AG04449 (cell line): ENCODE data around the gene HOXB6.

Experiments used
- CTCF ChIA-PET: fragments of 350-600 bp; formaldehyde crosslinking; extraction: SDS; loops from one replicate; lab custom pipeline; 2021; ENCODE audit warnings: antibody characterized with exemption; lab: Yijun Ruan, JAX
- POLR2A ChIA-PET: fragments of 400-600, 350-600 bp; formaldehyde crosslinking; extraction: SDS; loops from one replicate; lab custom pipeline; 2020; ENCODE audit warnings: antibody characterized with exemption, inconsistent platforms; lab: Yijun Ruan, JAX
- DNase-seq: peaks from one replicate; pipeline ENCODE4 v3.0.0-alpha.2; 2010; ENCODE audit warnings: low read depth, low spot score
- H3K4me3 ChIP-seq: 2 replicates; pipeline ENCODE4 v1.5.1; 2011; ENCODE audit warnings: low read depth, mild to moderate bottlenecking, control low read depth, low read length
- TF ChIP-seq, protein P1 (sequence below): IDR thresholded peaks from one replicate; pipeline ENCODE4 v1.5.1; 2011; ENCODE audit warnings: mild to moderate bottlenecking, moderate library complexity, low read length, control low read depth, inconsistent platforms; ENCODE audit not compliant: insufficient read depth; ENCODE audit errors: missing control alignments

HOXB6 gene

DNA sequence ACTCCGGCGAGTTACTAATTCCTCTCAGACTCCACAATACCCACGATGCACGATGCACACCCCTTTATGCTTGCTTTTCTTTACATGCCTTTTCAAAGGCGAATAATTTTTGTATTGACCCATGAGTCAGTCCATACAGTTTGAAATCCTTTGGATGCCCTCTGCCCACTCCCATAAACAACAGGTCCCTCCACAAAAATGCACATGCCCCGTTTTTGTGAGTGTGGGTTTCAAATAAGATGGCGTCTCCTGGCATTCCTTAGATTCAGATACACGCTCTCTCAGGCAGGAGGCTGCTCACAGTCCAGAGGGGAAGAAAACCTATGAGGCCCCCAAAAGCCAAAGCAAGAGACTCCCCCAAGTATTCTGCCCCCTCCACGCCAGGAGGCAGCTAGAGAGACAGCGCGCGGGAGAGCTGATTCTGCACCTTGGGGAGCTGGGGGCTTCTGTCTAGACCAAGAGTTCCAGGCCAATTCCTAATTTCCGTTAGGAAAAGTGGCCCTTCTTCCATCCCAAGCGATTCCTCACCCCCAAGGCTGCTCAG is 40.9 kb upstream of the HOXB6 start:
- CTCF ChIA-PET = no interaction called here
- H3K4me3 ChIP-seq = no peak overlapping the region
- TF ChIP-seq, protein P1, sequence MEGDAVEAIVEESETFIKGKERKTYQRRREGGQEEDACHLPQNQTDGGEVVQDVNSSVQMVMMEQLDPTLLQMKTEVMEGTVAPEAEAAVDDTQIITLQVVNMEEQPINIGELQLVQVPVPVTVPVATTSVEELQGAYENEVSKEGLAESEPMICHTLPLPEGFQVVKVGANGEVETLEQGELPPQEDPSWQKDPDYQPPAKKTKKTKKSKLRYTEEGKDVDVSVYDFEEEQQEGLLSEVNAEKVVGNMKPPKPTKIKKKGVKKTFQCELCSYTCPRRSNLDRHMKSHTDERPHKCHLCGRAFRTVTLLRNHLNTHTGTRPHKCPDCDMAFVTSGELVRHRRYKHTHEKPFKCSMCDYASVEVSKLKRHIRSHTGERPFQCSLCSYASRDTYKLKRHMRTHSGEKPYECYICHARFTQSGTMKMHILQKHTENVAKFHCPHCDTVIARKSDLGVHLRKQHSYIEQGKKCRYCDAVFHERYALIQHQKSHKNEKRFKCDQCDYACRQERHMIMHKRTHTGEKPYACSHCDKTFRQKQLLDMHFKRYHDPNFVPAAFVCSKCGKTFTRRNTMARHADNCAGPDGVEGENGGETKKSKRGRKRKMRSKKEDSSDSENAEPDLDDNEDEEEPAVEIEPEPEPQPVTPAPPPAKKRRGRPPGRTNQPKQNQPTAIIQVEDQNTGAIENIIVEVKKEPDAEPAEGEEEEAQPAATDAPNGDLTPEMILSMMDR = no peak
- POLR2A ChIA-PET = no interaction called here
- no peak for DNase-seq

DNA sequence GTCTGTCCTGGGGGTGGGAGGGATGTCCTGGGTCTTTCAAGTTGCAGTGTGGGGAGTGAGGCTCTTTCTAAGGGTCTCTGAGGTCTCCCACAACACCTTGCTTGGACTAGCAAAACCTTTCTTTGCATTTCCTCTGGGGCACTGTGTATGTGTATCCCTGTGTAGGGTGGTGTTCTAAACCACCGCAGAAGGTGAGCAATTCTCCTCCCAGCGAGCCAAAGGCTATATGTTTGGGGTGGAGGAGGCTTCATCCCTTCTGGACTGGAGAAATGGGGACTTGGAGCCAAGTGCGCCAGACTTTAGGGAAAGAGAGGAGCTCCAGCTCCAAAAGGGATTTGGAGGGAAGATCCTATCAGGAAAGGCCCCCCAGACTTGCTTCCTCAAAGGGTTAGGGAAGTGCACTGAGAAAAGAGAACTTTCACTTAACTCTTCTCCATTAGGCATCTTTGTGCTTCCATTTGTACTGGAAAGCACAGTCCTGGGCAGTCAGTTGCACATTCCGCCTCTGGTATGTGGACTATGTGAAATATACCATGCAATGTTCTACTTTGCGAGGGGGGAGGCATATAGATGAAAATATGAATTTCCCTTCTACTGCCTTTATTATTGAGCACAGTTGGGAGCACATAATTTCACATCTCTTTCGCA is 40.2 kb upstream of the HOXB6 start:
- H3K4me3 ChIP-seq = no peak overlapping the region
- POLR2A ChIA-PET = no interaction called here
- CTCF ChIA-PET = no interaction called here
- TF ChIP-seq, protein P1 = no peak
- DNase-seq = no peak

DNA sequence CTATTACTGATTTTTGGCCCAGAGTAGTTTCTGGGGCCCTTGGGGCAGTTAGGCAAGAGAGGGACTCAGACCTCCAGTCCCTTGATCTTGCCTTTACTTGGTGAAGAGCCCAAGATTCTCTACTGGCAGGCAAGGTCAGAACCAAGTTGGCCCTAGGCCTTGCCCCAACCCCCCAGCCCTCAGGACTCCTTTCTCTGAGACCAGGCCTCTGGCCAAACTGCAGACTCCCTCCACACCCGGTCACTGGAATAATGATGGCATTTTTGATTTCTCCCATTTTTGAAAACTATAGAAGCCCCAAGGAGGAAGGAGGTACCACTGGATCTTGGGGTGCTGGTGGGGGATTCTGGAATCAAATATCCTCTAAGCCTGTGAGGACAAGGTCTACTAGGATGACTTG is 39.4 kb upstream of the HOXB6 start:
- ChIA-PET CTCF (interaction anchor here (1.4 kb wide), 1 partner anchor 27 kb away, joined by 5 read pairs; no protein-coding TSS in a partner anchor), POLR2A (no interaction called here)
- TF ChIP-seq, protein P1 = no peak
- DNase-seq = no peak
- H3K4me3 ChIP-seq = no peak overlapping the region

DNA sequence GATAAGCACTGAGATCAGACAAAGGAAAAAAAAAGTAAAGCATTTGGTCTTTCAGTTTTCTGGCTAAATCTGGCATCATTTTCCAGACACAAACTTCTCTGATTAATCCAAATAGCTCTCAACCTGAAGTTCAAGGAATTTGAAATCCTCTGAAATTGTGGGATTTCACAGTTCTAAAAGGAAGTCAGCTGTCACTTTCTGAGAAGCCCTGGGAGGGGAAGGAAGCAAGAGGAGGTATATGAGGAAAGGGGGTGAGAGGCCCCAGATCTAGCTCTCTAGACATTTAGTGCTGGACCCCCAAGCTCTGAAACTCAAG is 38.9 kb upstream of the HOXB6 start:
- CTCF ChIA-PET = interaction anchor here (1.4 kb wide), 1 partner anchor 28 kb away, joined by 5 read pairs; no protein-coding TSS in a partner anchor
- POLR2A ChIA-PET = no interaction called here
- TF ChIP-seq, protein P1 = no peak

DNA sequence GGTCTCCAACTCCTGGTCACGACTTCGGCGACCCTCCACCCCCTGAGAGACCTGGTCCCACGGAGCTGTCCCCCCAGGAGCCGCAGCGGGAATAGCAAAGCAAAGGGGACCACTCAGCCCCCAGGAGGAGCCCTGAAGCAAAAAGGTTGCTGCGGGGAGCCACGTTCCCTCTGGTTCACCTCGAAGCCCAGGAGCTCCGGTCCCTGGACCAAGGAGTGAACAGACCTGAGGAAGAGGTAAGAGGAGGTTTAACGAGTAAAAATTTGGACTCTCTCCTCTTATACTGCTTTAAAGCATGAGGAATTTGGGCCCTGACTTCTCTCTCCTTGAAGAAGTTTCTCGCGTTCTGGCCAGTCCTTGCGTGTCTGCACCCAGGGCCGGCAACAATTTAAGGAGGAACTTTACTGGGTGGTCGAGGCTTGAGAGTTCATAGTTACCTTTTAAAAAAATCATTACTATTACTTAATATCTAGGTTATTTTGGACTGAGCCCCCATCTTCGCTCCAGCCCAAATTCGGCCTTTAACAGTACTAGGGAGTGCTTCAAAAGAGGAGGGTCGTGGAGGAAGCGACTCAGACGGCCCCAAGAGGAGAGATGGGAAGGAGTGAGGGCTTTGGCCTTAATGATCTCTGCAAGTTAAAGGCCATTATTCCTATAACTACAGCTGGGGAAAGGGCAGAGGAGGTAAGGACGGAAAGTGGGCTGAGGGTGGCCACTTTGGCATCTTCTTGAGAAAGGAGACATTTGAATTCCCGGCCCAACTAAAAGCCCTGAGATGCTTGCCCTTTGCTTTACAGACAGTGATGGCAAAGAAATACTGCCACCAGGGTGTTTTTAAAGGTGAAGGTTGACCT is 38.3 kb upstream of the HOXB6 start:
- POLR2A ChIA-PET = no interaction called here

More for the DNA sequence above, 38.9 kb upstream of the HOXB6 start:
- no peak overlapping the region for H3K4me3 ChIP-seq
- no peak for DNase-seq

More for the DNA sequence above, 38.3 kb upstream of the HOXB6 start:
- DNase-seq = no peak
- TF ChIP-seq, protein P1 = no peak
- no peak overlapping the region for H3K4me3 ChIP-seq
- CTCF ChIA-PET = interaction anchor here (0.7 to 1.4 kb wide), 3 partner anchors 19 to 28 kb away, joined by 3 to 5 read pairs (median 4); no protein-coding TSS in a partner anchor
